Activated B cell treated with CpG ODN at 0.5 μM for 24 hours (primary cell): Measurements from ENCODE around the gene C1orf174. TPM values are rescaled to one million over a fixed set of nuclear protein-coding genes. Genes with fewer than 3 reads are reported as not detected.

ENCODE experiments used
- ATAC-seq: fragments of 200-7000 bp; cut with Tn5 transposase; one replicate; pipeline ENCODE4 v1.10.0; 2021; ENCODE audit warnings: low read depth, mild to moderate bottlenecking, moderate library complexity
- CTCF ChIA-PET: fragments of 350-600 bp; sonication (Branson Sonifier 250); formaldehyde crosslinking; loops from one replicate; lab custom pipeline; 2021; ENCODE audit warnings: antibody characterized with exemption; lab: Charles Lee
- POLR2A ChIA-PET: fragments of 350-600 bp; sonication (Branson Sonifier 250); formaldehyde crosslinking; loops from one replicate; lab custom pipeline; 2021; ENCODE audit warnings: antibody characterized with exemption; lab: Charles Lee
- DNase-seq: peaks from one replicate; pipeline ENCODE4 v3.0.0; 2022
- H3K27ac Mint-ChIP-seq: one replicate; pipeline ENCODE4 v1.8.0; 2020; ENCODE audit warnings: mixed read lengths
- H3K27me3 Mint-ChIP-seq: one replicate; pipeline ENCODE4 v1.8.0; 2021; ENCODE audit warnings: mixed read lengths
- H3K36me3 Mint-ChIP-seq: one replicate; pipeline ENCODE4 v1.8.0; 2021; ENCODE audit warnings: low read depth, mixed read lengths
- H3K4me1 Mint-ChIP-seq: one replicate; pipeline ENCODE4 v1.8.0; 2021; ENCODE audit warnings: mixed read lengths
- H3K4me3 Mint-ChIP-seq: one replicate; pipeline ENCODE4 v1.8.0; 2020; ENCODE audit warnings: mild to moderate bottlenecking, mixed read lengths
- H3K9me3 Mint-ChIP-seq: one replicate; pipeline ENCODE4 v1.8.0; 2020; ENCODE audit warnings: mixed read lengths
- intact Hi-C: fragments of 100-400 bp; cut with micrococcal nuclease; formaldehyde crosslinking; loops from one replicate; pipeline ENCODE4 v1.15.1; 2024
- total RNA-seq: library from RNA; stranded (reverse); gene quantifications from 2 replicates; pipeline ENCODE4 v1.2.3, GENCODE V29; 2022
- TF ChIP-seq, protein P1 (sequence below): fragments of 200-600 bp; IDR thresholded peaks from one replicate; pipeline ENCODE4 v1.8.0; 2022; ENCODE audit warnings: antibody characterized with exemption, mild to moderate bottlenecking

Gene C1orf174
- total RNA-seq, 1 donor from 2014 or later, result 27.5 TPM

DNA sequence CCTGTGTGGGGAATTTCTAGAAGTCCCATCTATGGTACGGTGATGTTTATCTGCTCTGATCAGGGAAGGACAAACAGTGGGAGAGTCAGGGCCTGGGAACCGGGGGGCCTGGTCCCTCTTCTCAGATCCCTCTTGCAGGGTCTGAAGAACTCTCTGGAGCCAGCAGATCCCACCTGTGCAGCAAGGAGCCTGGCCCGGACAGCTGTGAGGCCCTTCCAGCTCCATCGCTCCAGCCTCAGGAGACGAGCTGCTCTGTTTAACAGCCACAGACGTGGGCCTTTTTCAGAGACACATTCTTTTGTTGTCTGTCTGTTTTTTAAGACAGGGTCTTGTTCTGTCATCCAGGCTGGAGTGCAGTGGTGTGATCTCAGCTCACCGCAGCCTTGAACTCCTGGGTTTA, 14.5 kb downstream of the C1orf174 start:
- no peak for ATAC-seq
- TF ChIP-seq, protein P1, sequence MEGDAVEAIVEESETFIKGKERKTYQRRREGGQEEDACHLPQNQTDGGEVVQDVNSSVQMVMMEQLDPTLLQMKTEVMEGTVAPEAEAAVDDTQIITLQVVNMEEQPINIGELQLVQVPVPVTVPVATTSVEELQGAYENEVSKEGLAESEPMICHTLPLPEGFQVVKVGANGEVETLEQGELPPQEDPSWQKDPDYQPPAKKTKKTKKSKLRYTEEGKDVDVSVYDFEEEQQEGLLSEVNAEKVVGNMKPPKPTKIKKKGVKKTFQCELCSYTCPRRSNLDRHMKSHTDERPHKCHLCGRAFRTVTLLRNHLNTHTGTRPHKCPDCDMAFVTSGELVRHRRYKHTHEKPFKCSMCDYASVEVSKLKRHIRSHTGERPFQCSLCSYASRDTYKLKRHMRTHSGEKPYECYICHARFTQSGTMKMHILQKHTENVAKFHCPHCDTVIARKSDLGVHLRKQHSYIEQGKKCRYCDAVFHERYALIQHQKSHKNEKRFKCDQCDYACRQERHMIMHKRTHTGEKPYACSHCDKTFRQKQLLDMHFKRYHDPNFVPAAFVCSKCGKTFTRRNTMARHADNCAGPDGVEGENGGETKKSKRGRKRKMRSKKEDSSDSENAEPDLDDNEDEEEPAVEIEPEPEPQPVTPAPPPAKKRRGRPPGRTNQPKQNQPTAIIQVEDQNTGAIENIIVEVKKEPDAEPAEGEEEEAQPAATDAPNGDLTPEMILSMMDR, result no peak
- peaks cover 75% of the 10 kb centered on the region for H3K36me3 Mint-ChIP-seq
- H3K4me1 Mint-ChIP-seq, result peaks cover 6% of the 10 kb centered on the region
- DNase-seq, result no peak
- no peak overlapping the region for H3K4me3 Mint-ChIP-seq
- intact Hi-C loops, result no loop called here
- POLR2A ChIA-PET, result no interaction called here
- CTCF ChIA-PET, result no interaction called here
- H3K9me3 Mint-ChIP-seq, result no peaks in the 10 kb centered on the region
- H3K27me3 Mint-ChIP-seq, result no peaks in the 10 kb centered on the region
- H3K27ac Mint-ChIP-seq, result no peak overlapping the region

- ChIA-PET POLR2A (no interaction called here), CTCF (no interaction called here)
- no peak for DNase-seq
- Mint-ChIP-seq H3K27me3 (no peaks in the 10 kb centered on the region), H3K9me3 (no peaks in the 10 kb centered on the region), H3K4me1 (peaks cover 3% of the 10 kb centered on the region), H3K4me3 (no peak overlapping the region), H3K27ac (no peak overlapping the region), H3K36me3 (peaks cover 71% of the 10 kb centered on the region)
- intact Hi-C loops, result no loop called here
- ATAC-seq, result no peak
- TF ChIP-seq, protein P1, result no peak
Measured at GRCh38 chr1:3884966-3885365, 15.1 kb downstream of the C1orf174 start.

DNA sequence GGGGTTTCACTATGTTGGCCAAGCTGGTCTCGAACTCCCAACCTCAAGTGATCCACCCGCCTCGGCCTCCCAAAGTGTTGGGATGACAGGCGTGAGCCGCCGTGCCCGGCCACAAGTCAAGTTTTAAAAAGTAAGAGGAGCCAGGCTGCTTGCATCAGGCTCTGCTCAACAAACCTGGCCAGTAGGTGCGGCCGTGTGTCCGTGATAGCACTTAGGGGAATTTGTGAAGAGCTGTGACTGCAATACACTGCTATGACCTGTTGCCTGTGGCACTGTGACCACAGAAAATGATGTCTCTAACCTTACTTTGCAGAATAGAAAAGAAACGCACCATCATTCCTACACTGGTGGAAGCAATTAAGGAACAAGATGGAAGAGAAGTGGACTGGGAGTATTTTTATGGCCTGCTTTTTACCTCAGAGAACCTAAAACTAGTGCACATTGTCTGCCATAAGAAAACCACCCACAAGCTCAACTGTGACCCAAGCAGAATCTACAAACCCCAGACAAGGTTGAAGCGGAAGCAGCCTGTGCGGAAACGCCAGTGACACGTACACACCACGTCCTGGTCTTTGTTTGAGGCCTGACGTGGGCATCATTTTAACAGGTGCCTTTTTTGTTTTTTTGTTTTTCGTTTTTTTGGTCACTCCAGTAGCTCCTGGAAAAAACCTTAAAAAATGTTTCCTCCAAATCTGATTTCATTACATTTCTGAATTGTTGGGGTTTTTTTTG, 16.7 kb downstream of the C1orf174 start:
- H3K4me3 Mint-ChIP-seq, result no peak overlapping the region
- POLR2A ChIA-PET, result no interaction called here
- H3K4me1 Mint-ChIP-seq, result no peaks in the 10 kb centered on the region
- no peak for DNase-seq
- peaks cover 6% of the 10 kb centered on the region for H3K9me3 Mint-ChIP-seq
- peaks cover 75% of the 10 kb centered on the region for H3K36me3 Mint-ChIP-seq
- CTCF ChIA-PET, result no interaction called here
- no peak overlapping the region for H3K27ac Mint-ChIP-seq
- intact Hi-C loops, result no loop called here
- TF ChIP-seq, protein P1, result no peak
- no peak for ATAC-seq
- no peaks in the 10 kb centered on the region for H3K27me3 Mint-ChIP-seq

- TF ChIP-seq, protein P1, result no peak
- Mint-ChIP-seq H3K36me3 (peaks cover 76% of the 10 kb centered on the region), H3K27ac (no peak overlapping the region), H3K27me3 (no peaks in the 10 kb centered on the region), H3K4me3 (no peak overlapping the region), H3K9me3 (peaks cover 6% of the 10 kb centered on the region), H3K4me1 (no peaks in the 10 kb centered on the region)
- intact Hi-C loops, result no loop called here
- ChIA-PET CTCF (no interaction called here), POLR2A (no interaction called here)
- ATAC-seq (no peak), DNase-seq (no peak)
Measured at GRCh38 chr1:3881193-3881480, 18.9 kb downstream of the C1orf174 start.

GRCh38 chr1:3880429-3881192, 19.5 kb downstream of the C1orf174 start:
- TF ChIP-seq, protein P1, result no peak
- ATAC-seq (no peak), DNase-seq (no peak)
- no peaks in the 10 kb centered on the region for H3K27me3 Mint-ChIP-seq
- H3K9me3 Mint-ChIP-seq, result peaks cover 6% of the 10 kb centered on the region
- intact Hi-C loops, result no loop called here
- no peak overlapping the region for H3K27ac Mint-ChIP-seq
- no peak overlapping the region for H3K4me3 Mint-ChIP-seq
- CTCF ChIA-PET, result no interaction called here
- H3K36me3 Mint-ChIP-seq, result peaks cover 80% of the 10 kb centered on the region
- POLR2A ChIA-PET, result no interaction called here
- H3K4me1 Mint-ChIP-seq, result no peaks in the 10 kb centered on the region
